Lung (tissue), 12 donors: ENCODE results near the gene BOLA3. TPM values are rescaled to one million over a fixed set of nuclear protein-coding genes. Genes with fewer than 3 reads are reported as not detected.

Experiments used
- ATAC-seq: fragments of 200-7000 bp; cut with Tn5 transposase; one replicate; pipeline ENCODE4 v1.9.1; 2020; ENCODE audit warnings: moderate number of reproducible peaks; ENCODE audit not compliant: insufficient read depth, low FRiP score
- DNase-seq, 3 donors: peaks; one replicate each; pipeline ENCODE4 v3.0.0-alpha.2; 2013 to 2017
- H3K27ac ChIP-seq, 2 donors: one replicate each; pipeline ENCODE4 v1.5.1; 2013; ENCODE audit warnings: mild to moderate bottlenecking in 2 of 2, moderate library complexity in 2 of 2, control low read depth in 1 of 2, inconsistent platforms in 1 of 2, low read depth in 1 of 2, low read length in 1 of 2
- H3K27me3 ChIP-seq, 3 donors: one replicate each; pipeline ENCODE4 v1.5.1; 2013; ENCODE audit warnings: low read length in 2 of 3; ENCODE audit not compliant: control insufficient read depth in 3 of 3, insufficient read depth in 3 of 3
- H3K36me3 ChIP-seq, 4 donors: one replicate each; pipeline ENCODE4 v1.5.1; 2013; ENCODE audit warnings: low read length in 4 of 4, mild to moderate bottlenecking in 1 of 4, moderate library complexity in 1 of 4; ENCODE audit not compliant: control insufficient read depth in 4 of 4, insufficient read depth in 4 of 4
- H3K4me1 ChIP-seq, 5 donors: one replicate each; pipeline ENCODE4 v1.5.1; 2013; ENCODE audit warnings: low read length in 5 of 5, mild to moderate bottlenecking in 2 of 5, moderate library complexity in 1 of 5; ENCODE audit not compliant: control insufficient read depth in 5 of 5, insufficient read depth in 5 of 5
- H3K4me3 ChIP-seq: one replicate; pipeline ENCODE4 v1.5.1; 2013; ENCODE audit warnings: mild to moderate bottlenecking, control low read depth, moderate library complexity
- H3K9ac ChIP-seq, 2 donors: one replicate each; pipeline ENCODE4 v1.5.1; 2013; ENCODE audit warnings: low read length in 2 of 2, control low read depth in 1 of 2; ENCODE audit not compliant: insufficient read depth in 1 of 2
- H3K9me3 ChIP-seq, 4 donors: one replicate each; pipeline ENCODE4 v1.5.1; 2013; ENCODE audit warnings: low read length in 3 of 4, mild to moderate bottlenecking in 1 of 4, moderate library complexity in 1 of 4; ENCODE audit not compliant: control insufficient read depth in 4 of 4, insufficient read depth in 3 of 4
- WGBS, 2 donors: extraction: QIAGEN DNeasy Blood & Tissue Kit; methylation state at CpG; one replicate each; pipeline ENCODE4 v1.1.7; 2013; 5-methylcytosine and 5-hydroxymethylcytosine counted together
- polyA plus RNA-seq, 2 donors: library from polyadenylated mRNA; stranded (reverse); fragments of 200-250 nt; gene quantifications; one replicate each; pipeline ENCODE4 v1.2.1, GENCODE V29; 2013
- total RNA-seq, 2 donors: library from RNA; depleted of rRNA in 1 of 2; stranded (reverse); fragments of >200 nt in 1 of 2; gene quantifications; one replicate each; pipeline ENCODE4 v1.2.1, GENCODE V29; 2014 to 2021
- TF ChIP-seq, protein P1 (sequence below): IDR thresholded peaks from 2 replicates; pipeline ENCODE4 v1.5.1; 2012; ENCODE audit warnings: mild to moderate bottlenecking; ENCODE audit errors: control extremely low read depth, extremely low read depth
- donor health status: control.
- donor health status: control.
- donor health status: Bipolar disorder and iron deficiency.
- donor health status: healthy.
- donor health status: DM: yes; HTN: yes; CAD: no.

Gene BOLA3
- total and polyA plus RNA-seq, 4 donors = 12.0 to 64.5 (median 39.7) TPM

DNA sequence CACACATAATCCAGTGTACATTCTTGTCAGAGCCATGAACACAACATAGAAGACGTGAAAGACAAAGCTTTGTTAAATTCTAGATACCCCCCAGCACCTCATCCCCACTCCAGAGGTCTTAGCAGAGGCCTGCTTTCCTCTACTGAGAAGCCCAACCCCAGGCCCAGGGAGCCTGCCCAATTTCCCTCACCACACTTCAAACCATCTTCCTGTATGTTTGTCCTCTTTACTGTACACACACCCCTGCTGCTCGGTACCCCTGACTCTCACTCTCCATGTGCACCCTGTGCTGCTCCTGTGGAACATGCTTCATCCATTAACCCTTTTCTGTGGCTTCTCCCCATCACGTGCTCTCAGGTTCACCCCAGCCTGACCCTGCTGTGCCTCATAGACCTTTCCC lies 37.2 kb downstream of the BOLA3 start:
- ATAC-seq (no peak), DNase-seq (no peak)
- WGBS, 2 donors = 85 to 89% methylated on average over 3 of the region's 3 CpGs
- H3K27ac ChIP-seq = no peak overlapping the region
- TF ChIP-seq, protein P1, sequence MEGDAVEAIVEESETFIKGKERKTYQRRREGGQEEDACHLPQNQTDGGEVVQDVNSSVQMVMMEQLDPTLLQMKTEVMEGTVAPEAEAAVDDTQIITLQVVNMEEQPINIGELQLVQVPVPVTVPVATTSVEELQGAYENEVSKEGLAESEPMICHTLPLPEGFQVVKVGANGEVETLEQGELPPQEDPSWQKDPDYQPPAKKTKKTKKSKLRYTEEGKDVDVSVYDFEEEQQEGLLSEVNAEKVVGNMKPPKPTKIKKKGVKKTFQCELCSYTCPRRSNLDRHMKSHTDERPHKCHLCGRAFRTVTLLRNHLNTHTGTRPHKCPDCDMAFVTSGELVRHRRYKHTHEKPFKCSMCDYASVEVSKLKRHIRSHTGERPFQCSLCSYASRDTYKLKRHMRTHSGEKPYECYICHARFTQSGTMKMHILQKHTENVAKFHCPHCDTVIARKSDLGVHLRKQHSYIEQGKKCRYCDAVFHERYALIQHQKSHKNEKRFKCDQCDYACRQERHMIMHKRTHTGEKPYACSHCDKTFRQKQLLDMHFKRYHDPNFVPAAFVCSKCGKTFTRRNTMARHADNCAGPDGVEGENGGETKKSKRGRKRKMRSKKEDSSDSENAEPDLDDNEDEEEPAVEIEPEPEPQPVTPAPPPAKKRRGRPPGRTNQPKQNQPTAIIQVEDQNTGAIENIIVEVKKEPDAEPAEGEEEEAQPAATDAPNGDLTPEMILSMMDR = no peak
- no peaks in the 10 kb centered on the region for H3K27me3 ChIP-seq
- H3K36me3 ChIP-seq = peaks cover 0 to 3% (median 0%) of the 10 kb centered on the region in 4 donors
- no peaks in the 10 kb centered on the region for H3K9me3 ChIP-seq
- H3K4me3 ChIP-seq = no peak overlapping the region
- no peaks in the 10 kb centered on the region for H3K4me1 ChIP-seq
- no peak overlapping the region for H3K9ac ChIP-seq

DNA sequence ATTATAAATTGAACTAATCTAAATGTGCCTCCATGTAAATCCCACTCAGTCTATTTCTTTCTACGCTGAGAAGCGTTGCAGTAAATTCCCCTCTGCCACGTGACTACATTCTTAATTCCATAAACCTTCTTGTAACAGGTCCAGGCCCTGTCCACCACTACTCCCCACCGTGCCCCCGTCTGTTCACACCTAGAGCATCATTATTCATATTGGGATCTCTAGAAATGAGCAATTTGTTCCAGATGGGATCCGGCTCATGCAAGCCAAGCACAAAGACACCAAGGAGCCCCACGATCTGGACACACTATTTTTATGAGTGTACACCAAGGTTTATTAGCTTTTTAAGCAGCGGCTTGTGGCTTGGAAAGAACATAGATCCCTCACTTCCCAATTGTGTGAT lies 38.2 kb downstream of the BOLA3 start:
- WGBS, 2 donors = 92 to 97% methylated on average over 8 of the region's 8 CpGs
- Histone ChIP-seq H3K4me1 (no peaks in the 10 kb centered on the region), H3K36me3 (peaks cover 0 to 9% (median 0%) of the 10 kb centered on the region in 4 donors), H3K27me3 (no peaks in the 10 kb centered on the region), H3K9me3 (no peaks in the 10 kb centered on the region), H3K27ac (no peak overlapping the region), H3K4me3 (no peak overlapping the region), H3K9ac (no peak overlapping the region)
- ATAC-seq (no peak), DNase-seq (no peak)
- TF ChIP-seq, protein P1 = no peak

DNA sequence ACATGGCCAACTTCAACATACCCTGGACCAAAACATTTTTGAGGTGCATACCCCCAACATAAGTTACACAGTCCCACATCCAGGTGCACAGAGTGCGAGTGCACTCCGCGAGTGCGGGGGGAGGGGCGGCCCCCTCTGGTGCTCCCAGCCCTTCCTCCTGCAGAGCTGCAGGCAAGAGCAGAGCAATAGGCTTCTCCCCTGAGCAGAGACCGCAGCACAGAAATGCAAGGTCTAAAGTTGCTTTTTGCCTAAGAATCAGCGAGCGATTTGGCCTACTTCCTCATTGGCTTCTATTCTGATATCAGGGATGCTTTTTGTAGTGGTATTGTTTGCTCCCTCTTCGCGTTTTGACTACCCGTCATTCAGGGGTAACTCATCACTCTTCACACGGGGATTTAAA lies 40.6 kb downstream of the BOLA3 start:
- Histone ChIP-seq H3K27ac (no peak overlapping the region), H3K9ac (no peak overlapping the region), H3K27me3 (no peaks in the 10 kb centered on the region), H3K4me3 (no peak overlapping the region), H3K9me3 (no peaks in the 10 kb centered on the region), H3K4me1 (no peaks in the 10 kb centered on the region), H3K36me3 (peaks cover under 1 to 19% (median 4%) of the 10 kb centered on the region in 4 donors)
- DNase-seq = no peak
- no peak for ATAC-seq
- WGBS, 2 donors = 78 to 80% methylated on average over 12 of the region's 12 CpGs
- TF ChIP-seq, protein P1 = no peak

DNA sequence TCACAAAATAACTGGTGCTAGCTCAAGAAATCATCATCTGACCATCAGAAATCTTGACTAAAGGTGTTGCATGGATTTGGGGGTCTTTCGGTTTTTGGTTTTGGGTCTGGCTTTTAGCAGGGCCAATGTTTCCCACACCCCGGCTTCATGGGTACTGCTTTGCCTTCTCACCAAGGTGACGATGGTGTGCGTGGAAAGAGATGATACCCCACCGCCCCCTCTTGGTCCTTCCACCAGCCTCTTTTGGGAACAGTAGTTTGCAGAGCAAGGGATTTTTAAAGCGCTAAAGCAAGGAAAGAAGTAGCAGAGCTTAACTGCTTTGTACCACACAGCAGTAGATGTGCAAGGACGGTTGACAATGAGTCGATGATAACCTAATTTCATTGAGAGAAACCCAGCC lies 42.3 kb downstream of the BOLA3 start:
- TF ChIP-seq, protein P1 = no peak
- Histone ChIP-seq H3K9ac (no peak overlapping the region), H3K36me3 (peaks cover 3 to 21% (median 20%) of the 10 kb centered on the region in 4 donors), H3K27me3 (no peaks in the 10 kb centered on the region), H3K4me3 (no peak overlapping the region), H3K27ac (no peak overlapping the region), H3K4me1 (no peaks in the 10 kb centered on the region), H3K9me3 (no peaks in the 10 kb centered on the region)
- ATAC-seq (no peak), DNase-seq (no peak)
- 95 to 97% methylated on average over 8 of the region's 8 CpGs for WGBS, 2 donors
